AG10803 (cell line): ENCODE data around the gene HJURP.

Source experiments
- DNase-seq: peaks from one replicate; pipeline ENCODE4 v3.0.0; 2010; ENCODE audit warnings: low read depth
- H3K4me3 ChIP-seq: 2 replicates; pipeline ENCODE4 v1.5.1; 2011; ENCODE audit warnings: mild to moderate bottlenecking, low read length, control low read depth
- CTCF ChIP-seq: conservative IDR thresholded peaks from 2 replicates; pipeline ENCODE4 v1.5.1; 2011; ENCODE audit warnings: mild to moderate bottlenecking, low read length, control low read depth, inconsistent platforms

Gene HJURP

GRCh38 chr2:233799087-233799665, 55.2 kb downstream of the HJURP start:
- TF ChIP-seq CTCF: no peak
- no peak for DNase-seq
- H3K4me3 ChIP-seq: no peak overlapping the region

- H3K4me3 ChIP-seq: no peak overlapping the region
- no peak for TF ChIP-seq CTCF
- DNase-seq: no peak
Observed at GRCh38 chr2:233798335-233799086, 55.8 kb downstream of the HJURP start.

GRCh38 chr2:233796254-233796653, 58.1 kb downstream of the HJURP start:
- TF ChIP-seq CTCF: no peak
- DNase-seq: no peak
- H3K4me3 ChIP-seq: no peak overlapping the region

GRCh38 chr2:233795735-233796171, 58.6 kb downstream of the HJURP start:
- no peak for TF ChIP-seq CTCF

GRCh38 chr2:233794128-233794658, 60.1 kb downstream of the HJURP start:
- no peak for DNase-seq
- no peak overlapping the region for H3K4me3 ChIP-seq
- no peak for TF ChIP-seq CTCF

More at GRCh38 chr2:233795735-233796171, 58.6 kb downstream of the HJURP start:
- H3K4me3 ChIP-seq: no peak overlapping the region
- DNase-seq: no peak

GRCh38 chr2:233793465-233794127, 60.7 kb downstream of the HJURP start:
- no peak overlapping the region for H3K4me3 ChIP-seq
- no peak for DNase-seq
- no peak for TF ChIP-seq CTCF
